ENCODE results near the gene GFRA1.

Gene GFRA1

DNA sequence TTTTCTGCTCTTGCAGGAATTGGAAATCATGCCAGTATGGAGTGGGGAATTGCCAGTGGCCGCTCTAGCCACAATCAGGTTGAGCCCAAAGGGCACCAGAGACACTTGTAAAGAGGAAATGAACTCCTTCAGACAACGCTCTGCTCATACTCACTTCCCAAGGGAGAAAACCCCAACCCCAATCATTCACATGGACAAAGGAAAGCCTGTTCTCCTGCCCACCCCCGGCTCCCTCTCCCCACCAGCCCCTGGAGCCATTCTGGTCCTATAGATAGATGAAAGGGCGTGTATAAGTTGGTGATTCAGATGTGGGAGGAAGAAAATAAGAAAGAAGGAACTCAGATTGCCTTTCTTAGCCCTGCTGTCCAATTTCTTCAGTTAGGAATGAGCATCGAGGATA lies 57.4 kb downstream of the GFRA1 start:
- no peaks in the 10 kb centered on the region for H3K9me2 ChIP-seq (ENCODE audit: low read depth, low read length)
- H3K4me2 ChIP-seq (ENCODE audit: low read length) = no peak overlapping the region
- H3K9ac ChIP-seq (ENCODE audit: low read length) = no peak overlapping the region
- H3K4me1 ChIP-seq (ENCODE audit: insufficient read depth, low read length, severe bottlenecking) = no peaks in the 10 kb centered on the region
- no peaks in the 10 kb centered on the region for H3K27me3 ChIP-seq (ENCODE audit: insufficient read depth, low read length)
- TF ChIP-seq, protein P1, sequence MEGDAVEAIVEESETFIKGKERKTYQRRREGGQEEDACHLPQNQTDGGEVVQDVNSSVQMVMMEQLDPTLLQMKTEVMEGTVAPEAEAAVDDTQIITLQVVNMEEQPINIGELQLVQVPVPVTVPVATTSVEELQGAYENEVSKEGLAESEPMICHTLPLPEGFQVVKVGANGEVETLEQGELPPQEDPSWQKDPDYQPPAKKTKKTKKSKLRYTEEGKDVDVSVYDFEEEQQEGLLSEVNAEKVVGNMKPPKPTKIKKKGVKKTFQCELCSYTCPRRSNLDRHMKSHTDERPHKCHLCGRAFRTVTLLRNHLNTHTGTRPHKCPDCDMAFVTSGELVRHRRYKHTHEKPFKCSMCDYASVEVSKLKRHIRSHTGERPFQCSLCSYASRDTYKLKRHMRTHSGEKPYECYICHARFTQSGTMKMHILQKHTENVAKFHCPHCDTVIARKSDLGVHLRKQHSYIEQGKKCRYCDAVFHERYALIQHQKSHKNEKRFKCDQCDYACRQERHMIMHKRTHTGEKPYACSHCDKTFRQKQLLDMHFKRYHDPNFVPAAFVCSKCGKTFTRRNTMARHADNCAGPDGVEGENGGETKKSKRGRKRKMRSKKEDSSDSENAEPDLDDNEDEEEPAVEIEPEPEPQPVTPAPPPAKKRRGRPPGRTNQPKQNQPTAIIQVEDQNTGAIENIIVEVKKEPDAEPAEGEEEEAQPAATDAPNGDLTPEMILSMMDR (IDR thresholded peaks at IDR 0.05; ENCODE audit: low read length) = no peak
- TF ChIP-seq EZH2 (IDR thresholded peaks at IDR 0.05; ENCODE audit: borderline replicate concordance, low read length) = no peak
- H3F3A ChIP-seq (ENCODE audit: insufficient read depth, low read length) = no peaks in the 10 kb centered on the region
- H3K79me2 ChIP-seq (ENCODE audit: insufficient read depth, low read length) = no peaks in the 10 kb centered on the region
- H3K36me3 ChIP-seq (ENCODE audit: insufficient read depth, low read length) = no peaks in the 10 kb centered on the region
- no peak overlapping the region for H2AFZ ChIP-seq (ENCODE audit: low read length)
- no peak overlapping the region for H3K4me3 ChIP-seq (ENCODE audit: low read depth, low read length, poor library complexity, severe bottlenecking)
- no peak overlapping the region for H3K27ac ChIP-seq (ENCODE audit: low read depth, low read length, poor library complexity, severe bottlenecking)
- H4K20me1 ChIP-seq (ENCODE audit: insufficient read depth, low read length) = no peaks in the 10 kb centered on the region
- no peaks in the 10 kb centered on the region for H3K9me3 ChIP-seq (ENCODE audit: low read length)

DNA sequence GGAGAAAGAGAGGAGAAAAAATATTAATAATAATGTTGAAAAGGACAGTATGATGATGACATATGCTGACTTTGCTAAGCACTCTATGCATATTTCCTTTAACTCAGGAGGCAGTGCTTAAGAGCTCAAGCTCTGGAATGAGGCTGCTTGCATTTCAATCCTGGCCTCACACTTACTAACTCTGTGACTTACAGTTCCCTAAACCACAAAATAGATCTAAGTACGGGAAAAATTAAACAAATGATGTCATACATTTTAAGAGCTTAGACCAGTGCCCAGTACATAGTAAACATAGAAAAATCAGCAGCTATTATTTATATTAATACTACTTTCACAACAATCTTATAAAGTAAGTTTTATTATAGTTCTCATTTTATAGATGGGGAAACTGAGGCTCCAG lies 61.3 kb downstream of the GFRA1 start:
- H3K4me2 ChIP-seq (ENCODE audit: low read length) = no peak overlapping the region
- no peaks in the 10 kb centered on the region for H4K20me1 ChIP-seq (ENCODE audit: insufficient read depth, low read length)
- no peaks in the 10 kb centered on the region for H3K79me2 ChIP-seq (ENCODE audit: insufficient read depth, low read length)
- no peaks in the 10 kb centered on the region for H3K4me1 ChIP-seq (ENCODE audit: insufficient read depth, low read length, severe bottlenecking)
- no peak overlapping the region for H2AFZ ChIP-seq (ENCODE audit: low read length)
- H3K9me2 ChIP-seq (ENCODE audit: low read depth, low read length) = no peaks in the 10 kb centered on the region
- no peaks in the 10 kb centered on the region for H3K27me3 ChIP-seq (ENCODE audit: insufficient read depth, low read length)
- no peak overlapping the region for H3K9ac ChIP-seq (ENCODE audit: low read length)
- TF ChIP-seq, protein P1 (IDR thresholded peaks at IDR 0.05; ENCODE audit: low read length) = no peak
- no peak for TF ChIP-seq EZH2 (IDR thresholded peaks at IDR 0.05; ENCODE audit: borderline replicate concordance, low read length)
- no peaks in the 10 kb centered on the region for H3F3A ChIP-seq (ENCODE audit: insufficient read depth, low read length)
- no peaks in the 10 kb centered on the region for H3K9me3 ChIP-seq (ENCODE audit: low read length)
- no peak overlapping the region for H3K27ac ChIP-seq (ENCODE audit: low read depth, low read length, poor library complexity, severe bottlenecking)
- H3K4me3 ChIP-seq (ENCODE audit: low read depth, low read length, poor library complexity, severe bottlenecking) = no peak overlapping the region
- no peaks in the 10 kb centered on the region for H3K36me3 ChIP-seq (ENCODE audit: insufficient read depth, low read length)

DNA sequence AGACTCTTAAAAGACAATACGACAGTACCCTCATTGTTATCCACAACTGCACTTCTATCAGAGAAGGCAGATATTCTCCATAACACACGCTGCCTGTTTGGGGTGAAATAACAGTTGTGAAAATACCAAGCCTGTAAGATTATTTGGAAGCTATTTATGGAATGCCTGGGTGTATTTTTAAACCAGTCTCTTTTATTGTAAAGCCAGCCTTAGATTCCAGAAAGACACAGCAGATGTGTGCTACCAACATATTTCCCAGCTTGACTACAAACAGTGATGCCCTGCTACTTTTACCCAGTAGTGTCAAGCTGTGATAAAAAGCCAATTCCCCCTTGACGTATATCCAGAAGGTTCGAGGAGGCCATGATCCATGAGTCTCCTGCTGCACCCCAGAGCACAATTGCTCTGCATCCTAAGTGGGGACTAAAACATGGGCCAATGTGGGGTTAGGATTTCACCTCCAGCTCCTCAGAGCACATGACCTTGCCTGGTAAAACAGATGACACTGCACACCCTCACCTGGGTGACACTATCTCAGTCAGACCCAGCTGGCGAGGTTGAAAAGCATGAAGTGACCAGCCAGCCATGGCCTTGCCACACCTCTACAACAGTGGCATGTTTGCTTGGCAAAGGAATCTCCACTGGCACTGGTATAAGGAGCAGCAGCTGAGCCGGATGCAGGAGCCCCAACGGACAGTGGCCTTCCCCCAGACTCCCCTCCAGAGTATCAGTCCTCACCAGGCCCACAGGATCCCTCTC lies 62.2 kb downstream of the GFRA1 start:
- no peak overlapping the region for H3K4me2 ChIP-seq (ENCODE audit: low read length)
- H3K27me3 ChIP-seq (ENCODE audit: insufficient read depth, low read length) = no peaks in the 10 kb centered on the region

More for the DNA sequence above, 62.2 kb downstream of the GFRA1 start:
- H3F3A ChIP-seq (ENCODE audit: insufficient read depth, low read length) = no peaks in the 10 kb centered on the region
- no peaks in the 10 kb centered on the region for H3K9me3 ChIP-seq (ENCODE audit: low read length)
- no peaks in the 10 kb centered on the region for H3K4me1 ChIP-seq (ENCODE audit: insufficient read depth, low read length, severe bottlenecking)
- no peak overlapping the region for H2AFZ ChIP-seq (ENCODE audit: low read length)
- no peaks in the 10 kb centered on the region for H3K36me3 ChIP-seq (ENCODE audit: insufficient read depth, low read length)
- H3K27ac ChIP-seq (ENCODE audit: low read depth, low read length, poor library complexity, severe bottlenecking) = no peak overlapping the region
- TF ChIP-seq, protein P1 (IDR thresholded peaks at IDR 0.05; ENCODE audit: low read length) = no peak
- no peak for TF ChIP-seq EZH2 (IDR thresholded peaks at IDR 0.05; ENCODE audit: borderline replicate concordance, low read length)
- H3K9ac ChIP-seq (ENCODE audit: low read length) = no peak overlapping the region
- no peaks in the 10 kb centered on the region for H3K9me2 ChIP-seq (ENCODE audit: low read depth, low read length)
- H3K4me3 ChIP-seq (ENCODE audit: low read depth, low read length, poor library complexity, severe bottlenecking) = no peak overlapping the region
- H3K79me2 ChIP-seq (ENCODE audit: insufficient read depth, low read length) = no peaks in the 10 kb centered on the region
- no peaks in the 10 kb centered on the region for H4K20me1 ChIP-seq (ENCODE audit: insufficient read depth, low read length)

All from OCI-LY1 (cell line).